NK-92 (cell line): Measurements from ENCODE around the gene LAS1L.
"Not testable (repeated sequence)": the region's sequence is repeated elsewhere in the genome, so short reads cannot be mapped to it uniquely, and the experiment has no call there.

ENCODE experiments used
- DNase-seq: peaks from one replicate; lab custom pipeline; 2025; ENCODE audit not compliant: unreplicated experiment; lab: John Stamatoyannopoulos, UW

The LAS1L gene

DNA sequence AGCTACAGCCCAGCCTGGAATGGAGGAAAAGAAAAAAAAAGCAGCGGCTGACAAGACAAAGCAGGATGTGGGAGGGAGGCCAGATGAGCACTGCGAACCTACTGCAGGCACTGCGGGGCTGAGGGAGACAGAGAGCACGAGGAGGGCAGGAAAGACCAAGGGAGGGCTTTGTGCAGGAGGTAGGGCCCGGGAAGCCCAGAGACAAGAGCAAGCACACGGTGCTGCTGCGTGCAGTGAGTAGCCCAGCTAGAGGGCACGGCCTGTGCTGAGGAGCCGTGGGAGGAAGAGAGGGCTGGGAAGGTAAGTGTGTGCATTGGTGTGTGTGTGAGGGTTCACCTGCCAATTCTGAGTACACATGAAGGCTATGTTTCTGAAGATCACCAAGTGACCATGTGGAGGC is 15.6 kb downstream of the LAS1L start:
- DNase-seq = not testable (repeated sequence)

DNA sequence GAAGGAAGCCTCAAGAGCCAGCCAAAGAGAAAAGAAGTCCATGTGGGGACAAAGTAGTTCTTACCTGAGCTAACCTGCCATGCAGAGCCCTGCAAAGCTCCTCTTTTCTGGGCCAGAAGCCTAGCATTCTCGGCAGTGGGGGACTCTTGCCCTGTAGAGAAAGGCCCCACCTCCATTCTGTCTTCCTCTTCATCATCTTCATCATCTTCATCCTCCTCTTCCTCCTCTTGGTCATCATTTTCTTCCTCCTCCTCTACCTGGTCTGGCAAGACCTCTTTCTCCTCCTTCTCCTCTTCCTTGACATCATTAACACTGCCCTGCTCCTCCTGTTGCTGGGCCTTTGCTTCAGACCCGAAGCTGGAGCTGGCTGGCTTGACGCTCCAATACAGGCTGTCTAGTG is 16.7 kb downstream of the LAS1L start:
- no peak for DNase-seq

DNA sequence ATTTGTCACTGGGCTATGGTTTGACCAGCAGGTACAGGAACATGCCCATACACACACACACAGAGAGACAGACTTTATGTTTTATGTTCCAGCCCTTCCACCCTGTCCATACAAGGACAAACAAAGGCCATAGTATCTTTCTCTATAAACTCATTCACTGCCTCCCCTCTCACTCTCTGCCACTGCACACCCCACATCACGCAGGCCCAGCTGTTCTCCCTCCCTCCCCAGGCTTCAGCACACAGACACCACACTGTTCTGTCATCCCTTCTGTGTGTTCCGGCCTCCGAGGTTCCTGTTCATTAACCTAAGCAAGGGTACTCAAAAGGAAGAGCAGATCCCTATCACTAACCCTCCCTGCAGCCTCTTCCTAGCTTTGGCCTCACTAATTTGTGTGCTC is 17.8 kb downstream of the LAS1L start:
- no peak for DNase-seq

DNA sequence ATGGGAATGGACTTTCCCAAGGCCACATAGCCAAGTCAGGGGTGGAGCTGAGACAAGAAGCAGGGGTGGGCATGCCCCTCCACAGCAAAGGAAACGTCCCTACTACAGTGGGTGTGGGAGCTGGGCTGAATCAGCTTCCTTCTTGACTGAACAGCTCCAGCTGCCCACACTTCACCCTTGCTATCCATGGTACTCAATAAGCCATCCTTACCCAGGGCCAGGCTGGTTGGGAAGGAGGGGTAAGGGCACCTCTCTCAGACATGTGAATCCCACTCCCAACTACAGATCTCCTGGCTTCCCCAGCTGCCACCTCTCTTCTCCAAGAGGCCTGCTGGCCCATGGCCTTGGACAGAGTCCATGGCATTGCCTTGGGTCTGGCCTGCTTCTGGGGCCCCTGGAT is 21.0 kb downstream of the LAS1L start:
- DNase-seq = no peak

DNA sequence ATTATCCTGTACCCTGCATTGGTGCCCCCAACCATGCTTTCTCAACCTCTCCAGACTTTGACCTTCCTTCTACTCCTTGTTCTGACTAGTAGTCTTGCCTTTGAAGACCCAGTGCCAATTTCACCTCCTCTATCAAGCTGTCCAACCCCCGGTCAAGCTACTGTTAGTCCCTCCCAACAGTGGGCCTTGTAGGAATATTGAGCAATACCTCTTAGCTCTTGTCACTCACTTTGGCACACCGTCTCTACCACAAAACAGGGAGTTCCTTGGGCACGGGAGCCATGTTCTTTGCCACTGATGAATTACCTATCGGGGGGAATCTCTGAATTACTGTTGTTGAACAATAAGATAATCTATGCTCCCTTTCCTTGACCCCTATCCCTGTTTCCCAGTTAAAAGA is 25.2 kb downstream of the LAS1L start:
- no peak for DNase-seq

DNA sequence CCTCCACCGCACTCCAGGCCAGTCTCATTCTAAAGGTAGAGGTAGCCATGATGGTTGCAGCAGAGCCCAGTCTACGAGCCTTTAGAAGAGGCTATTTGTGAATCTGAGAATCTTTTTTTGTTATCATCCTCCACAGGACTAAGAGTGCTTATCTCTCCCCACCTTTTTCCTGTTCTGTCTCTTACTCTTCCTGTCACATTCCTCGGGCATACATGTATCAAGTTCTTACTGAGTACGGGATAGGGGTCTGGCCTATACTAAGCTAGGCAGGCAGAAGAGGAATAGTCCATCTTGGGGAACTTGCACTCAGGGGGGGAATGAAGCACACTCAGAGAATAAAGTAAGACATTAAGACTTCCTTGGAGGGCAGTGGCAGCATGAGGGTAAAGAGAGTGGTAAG is 25.7 kb downstream of the LAS1L start:
- no peak for DNase-seq

DNA sequence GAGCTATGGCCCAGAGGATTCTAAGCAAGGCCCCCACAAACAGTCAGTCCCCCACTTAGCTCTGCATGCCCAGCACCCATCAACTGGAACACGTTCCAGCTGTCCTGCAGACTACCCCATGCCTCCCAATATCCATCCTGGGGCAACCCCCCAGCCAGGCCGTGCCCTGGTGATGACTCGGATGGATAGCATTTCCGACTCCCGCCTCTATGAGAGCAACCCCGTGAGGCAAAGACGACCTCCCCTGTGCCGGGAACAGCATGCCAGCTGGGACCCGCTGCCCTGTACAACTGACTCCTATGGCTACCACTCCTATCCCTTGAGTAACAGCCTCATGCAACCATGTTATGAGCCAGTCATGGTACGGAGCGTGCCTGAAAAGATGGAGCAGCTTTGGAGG is 32.0 kb downstream of the LAS1L start:
- no peak for DNase-seq

DNA sequence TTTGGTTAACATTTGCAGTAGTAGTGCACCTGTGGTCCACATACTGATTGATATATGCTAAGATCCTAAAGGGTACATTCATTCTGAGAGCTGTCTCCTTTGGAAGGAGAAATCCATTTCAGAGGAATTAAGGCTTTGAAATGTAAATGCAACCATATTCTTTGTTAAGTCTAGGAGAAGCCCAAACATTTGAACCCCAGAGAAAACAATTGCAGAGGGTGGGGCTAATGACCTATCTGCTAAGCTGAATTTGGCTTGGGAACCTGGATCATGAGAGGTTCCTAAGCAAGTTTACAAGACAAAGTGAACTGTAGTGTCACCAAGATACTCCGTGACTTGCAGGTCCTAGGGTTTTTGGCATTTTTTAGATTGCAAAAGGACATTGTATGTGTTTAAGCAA is 41.2 kb downstream of the LAS1L start:
- no peak for DNase-seq

DNA sequence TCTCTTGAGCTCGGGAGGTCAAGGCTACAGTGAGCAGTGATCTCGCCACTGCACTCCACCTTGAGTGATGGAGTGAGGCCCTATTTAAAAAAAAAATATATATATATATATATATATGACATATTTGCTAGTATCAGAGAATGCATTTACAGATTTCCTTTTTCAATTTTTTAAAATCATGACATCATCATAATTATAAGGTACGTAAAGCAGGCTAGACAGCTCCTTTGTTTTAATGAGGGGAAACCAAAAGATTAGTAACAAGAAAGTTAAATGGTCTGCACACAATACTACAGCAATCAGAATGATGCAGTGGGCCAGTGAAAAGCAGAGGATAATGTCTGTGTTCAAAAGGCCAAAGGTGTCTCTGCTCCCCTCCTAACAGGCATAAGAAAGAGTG is 43.0 kb downstream of the LAS1L start:
- no peak for DNase-seq

DNA sequence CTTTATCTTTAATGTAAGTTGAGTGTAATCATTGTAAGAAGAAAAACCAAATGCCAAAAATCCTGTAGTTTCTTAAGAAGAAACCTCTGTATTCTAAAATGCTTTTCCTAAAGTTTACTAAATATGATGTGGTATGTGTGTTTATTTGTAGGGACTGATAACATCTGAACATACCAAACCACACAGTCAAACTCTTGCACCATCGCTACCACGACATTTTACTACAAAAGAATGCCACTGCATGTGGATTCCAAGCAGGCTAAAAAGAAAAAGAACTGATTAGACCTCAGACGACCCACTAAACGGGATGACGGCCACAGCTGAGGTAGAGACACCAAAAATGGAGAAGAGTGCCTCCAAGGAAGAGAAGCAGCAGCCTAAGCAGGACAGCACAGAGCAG is 46.1 kb downstream of the LAS1L start:
- DNase-seq = no peak

DNA sequence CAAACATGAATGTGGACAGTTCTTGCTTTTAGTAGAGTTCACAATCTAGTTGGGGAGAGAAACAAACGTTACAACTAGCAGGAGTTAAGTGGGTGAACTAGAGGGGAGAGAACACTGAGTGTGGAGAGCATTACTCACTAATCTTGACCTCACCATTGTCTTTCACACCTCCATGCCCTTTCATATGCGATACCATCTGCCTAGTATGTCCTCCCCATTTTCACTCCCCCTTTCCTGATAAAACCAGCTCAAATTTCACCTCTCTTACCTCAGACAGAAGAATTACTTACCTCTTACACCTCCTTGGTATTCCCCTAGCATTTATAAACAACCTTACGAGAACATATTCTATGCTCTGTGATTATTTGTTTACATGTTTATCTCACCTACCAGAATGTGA is 53.6 kb downstream of the LAS1L start:
- no peak for DNase-seq

DNA sequence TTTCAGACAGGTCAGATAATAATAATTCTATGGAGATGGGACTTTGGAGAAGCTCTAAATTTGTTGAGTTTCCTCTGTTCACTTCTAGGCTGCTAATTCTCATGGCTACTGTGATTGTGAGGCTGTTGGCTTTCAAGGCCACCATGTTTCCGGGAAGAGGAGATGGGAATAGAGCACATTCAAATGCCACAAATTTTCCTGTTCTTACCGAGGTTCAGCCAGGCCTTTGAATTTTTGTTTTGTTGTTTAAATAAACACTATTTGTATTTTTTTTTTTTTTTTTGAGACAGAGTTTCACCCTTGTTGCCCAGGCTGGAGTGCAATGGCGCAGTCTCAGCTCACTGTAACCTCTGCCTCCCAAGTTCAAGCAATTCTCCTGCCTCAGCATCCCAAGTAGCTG is 55.5 kb downstream of the LAS1L start:
- not testable (repeated sequence) for DNase-seq

DNA sequence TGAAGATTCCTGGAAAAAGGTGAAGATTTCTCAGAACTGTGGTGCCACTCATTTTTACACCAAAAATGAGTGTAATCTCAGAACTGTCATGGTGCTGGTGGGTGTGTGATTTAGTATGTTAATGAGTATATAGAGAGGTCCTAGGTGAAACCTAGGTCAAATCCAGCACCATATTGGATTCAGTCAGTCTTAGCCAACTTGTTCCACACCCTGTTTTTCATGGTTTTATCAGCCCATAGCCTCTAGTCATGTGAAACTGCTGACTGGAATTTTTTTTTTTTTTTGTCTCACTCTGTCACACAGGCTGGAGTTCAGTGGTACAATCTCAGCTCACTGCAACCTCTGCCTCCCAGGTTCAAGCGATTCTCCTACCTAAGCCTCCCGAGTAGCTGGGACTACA is 58.0 kb downstream of the LAS1L start:
- DNase-seq = no peak

DNA sequence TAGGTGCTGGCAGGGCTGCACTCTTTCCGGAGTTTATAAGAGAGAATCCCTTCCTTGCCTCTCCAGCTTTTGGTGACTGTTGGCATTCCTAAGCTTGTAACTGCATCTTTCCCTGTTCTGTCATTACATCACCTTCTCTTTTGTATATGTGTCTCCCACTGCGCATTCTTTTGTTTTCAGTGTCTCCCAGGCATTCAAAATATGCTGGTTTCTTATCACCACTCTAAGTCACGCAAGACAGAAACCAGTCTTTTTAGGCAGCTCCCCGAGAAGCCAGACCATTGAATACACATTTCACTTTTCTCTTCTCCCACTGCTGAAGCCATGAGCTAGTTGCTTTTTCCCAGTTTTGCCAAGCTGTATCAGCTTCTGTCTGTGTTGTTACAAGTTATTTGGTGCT is 71.0 kb downstream of the LAS1L start:
- DNase-seq = no peak
